HG02943 (cell line): Measurements from ENCODE around the gene NUP50.
A peak's percentile ranks its signal among the peaks of the same experiment; 100 is the strongest.

Experiments used
- ATAC-seq: cut with Tn5 transposase; IDR thresholded peaks from one replicate; pipeline ENCODE4 v1.9.1; 2021; ENCODE audit warnings: mild to moderate bottlenecking, low read depth, moderate library complexity; ENCODE audit not compliant: unreplicated experiment

NUP50 gene

GRCh38 chr22:45163451-45164269, at the start of gene NUP50:
TSS of gene NUP50 (plus strand) at chr22:45163925. CDS start at chr22:45168178, 4,253 bp downstream.
- ATAC-seq = peak; percentile 66

GRCh38 chr22:45120440-45120839, 43.3 kb upstream of the NUP50 start:
- ATAC-seq = no peak

GRCh38 chr22:45120931-45121330, 42.8 kb upstream of the NUP50 start:
- no peak for ATAC-seq

GRCh38 chr22:45124176-45124847, 39.4 kb upstream of the NUP50 start:
- no peak for ATAC-seq

- ATAC-seq = no peak
Observed at GRCh38 chr22:45125188-45125587, 38.5 kb upstream of the NUP50 start.

- no peak for ATAC-seq
Observed at GRCh38 chr22:45127866-45128265, 35.9 kb upstream of the NUP50 start.

- no peak for ATAC-seq
Observed at GRCh38 chr22:45129703-45130524, 33.8 kb upstream of the NUP50 start.

GRCh38 chr22:45130891-45131290, 32.8 kb upstream of the NUP50 start:
- ATAC-seq = no peak

- ATAC-seq = no peak
Observed at GRCh38 chr22:45131749-45132148, 32.0 kb upstream of the NUP50 start.

GRCh38 chr22:45134313-45134712, 29.4 kb upstream of the NUP50 start:
- ATAC-seq = no peak

- ATAC-seq = no peak
Observed at GRCh38 chr22:45136594-45136993, 27.1 kb upstream of the NUP50 start.

GRCh38 chr22:45139693-45140092, 24.0 kb upstream of the NUP50 start:
- no peak for ATAC-seq

GRCh38 chr22:45142376-45142775, 21.3 kb upstream of the NUP50 start:
- ATAC-seq = no peak

GRCh38 chr22:45144916-45145315, 18.8 kb upstream of the NUP50 start:
- ATAC-seq = no peak

- no peak for ATAC-seq
Observed at GRCh38 chr22:45149671-45150070, 14.1 kb upstream of the NUP50 start.

- ATAC-seq = no peak
Observed at GRCh38 chr22:45150139-45150538, 13.6 kb upstream of the NUP50 start.

- no peak for ATAC-seq
Observed at GRCh38 chr22:45151503-45151902, 12.2 kb upstream of the NUP50 start.

- no peak for ATAC-seq
Observed at GRCh38 chr22:45154383-45154782, 9.3 kb upstream of the NUP50 start.

- no peak for ATAC-seq
Observed at GRCh38 chr22:45155050-45155840, 8.5 kb upstream of the NUP50 start.

- ATAC-seq = no peak
Observed at GRCh38 chr22:45157907-45158306, 5.8 kb upstream of the NUP50 start.
